SH-SY5Y (cell line): ENCODE data around the gene PLCB4.

Experiments
- GATA2 ChIP-seq: IDR thresholded peaks from 2 replicates; pipeline ENCODE4 v1.6.1; 2011; ENCODE audit warnings: mild to moderate bottlenecking, low read depth, low read length
- GATA3 ChIP-seq: IDR thresholded peaks from 2 replicates; pipeline ENCODE4 v1.6.1; 2011; ENCODE audit warnings: low read depth, mild to moderate bottlenecking, low read length, moderate library complexity

- TF ChIP-seq GATA3 (no peak), GATA2 (no peak)
Observed at GRCh38 chr20:9156529-9157280, 87.8 kb downstream of the PLCB4 start.
